GM21360 (cell line): ENCODE measurements around the gene AOPEP.

Experiments used
- ATAC-seq: cut with Tn5 transposase; IDR thresholded peaks from one replicate; pipeline ENCODE4 v1.9.1; 2021; ENCODE audit warnings: mild to moderate bottlenecking, moderate library complexity; ENCODE audit not compliant: unreplicated experiment

The AOPEP gene

DNA sequence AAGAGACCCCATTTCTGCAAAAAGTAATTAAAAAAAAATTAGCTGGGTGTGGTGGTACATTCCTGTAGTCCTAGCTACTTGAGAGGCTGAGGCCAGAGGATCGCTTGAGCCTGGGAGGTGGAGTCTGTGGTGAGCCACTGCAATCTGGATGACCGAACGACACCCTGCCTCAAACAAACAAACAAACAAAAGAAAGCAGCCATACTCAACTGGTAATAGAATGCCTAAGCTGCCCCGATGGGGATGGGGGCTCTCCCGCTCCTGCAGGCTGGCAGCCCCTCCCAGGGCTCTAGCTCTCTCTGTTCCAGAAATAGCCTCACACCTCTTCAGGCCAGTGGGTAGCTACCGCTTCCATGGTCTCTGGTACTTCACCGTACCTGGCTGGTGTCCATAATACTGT is 349.2 kb downstream of the AOPEP start:
- no peak for ATAC-seq

GRCh38 chr9:95076696-95077052 is 350.2 kb downstream of the AOPEP start:
- no peak for ATAC-seq

DNA sequence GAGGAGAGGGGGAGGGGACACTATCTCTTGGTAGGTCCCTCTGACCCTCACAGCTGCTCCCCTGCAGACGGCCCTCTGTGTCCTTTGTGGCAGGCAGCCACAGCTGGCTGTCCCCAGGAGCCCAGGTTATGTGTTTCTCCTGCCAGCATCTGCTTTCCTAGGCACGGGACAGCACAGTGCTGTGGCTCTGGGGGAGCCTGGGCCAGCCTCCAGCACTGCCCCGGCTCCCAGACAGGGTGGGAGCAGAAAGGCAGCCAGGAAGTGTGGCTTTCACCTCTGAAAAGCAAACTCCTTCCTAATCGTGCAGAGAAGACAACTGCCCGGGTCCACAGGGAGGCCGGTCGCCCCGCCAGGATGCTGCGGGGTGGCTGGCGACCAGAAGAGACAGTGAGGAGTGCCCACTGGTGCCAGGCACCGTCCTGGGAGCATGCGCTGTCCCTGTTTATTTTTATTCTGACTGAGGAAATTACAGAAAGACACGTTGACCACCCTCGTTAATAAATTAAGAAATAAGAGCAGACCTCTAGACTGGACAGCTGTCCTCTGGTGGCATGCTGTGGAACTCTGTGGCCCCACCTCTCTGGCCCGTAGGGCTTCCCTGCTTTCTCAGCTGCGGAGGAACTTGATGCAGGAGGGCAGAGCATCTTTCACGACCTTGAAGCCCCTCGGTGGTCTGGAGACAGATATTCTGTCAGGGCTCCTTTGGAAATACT is 350.7 kb downstream of the AOPEP start:
- ATAC-seq: no peak

GRCh38 chr9:95077766-95078370 is 351.4 kb downstream of the AOPEP start:
- no peak for ATAC-seq

- ATAC-seq: no peak
These were observed 352.0 kb downstream of the AOPEP start for GRCh38 chr9:95078511-95078910.

DNA sequence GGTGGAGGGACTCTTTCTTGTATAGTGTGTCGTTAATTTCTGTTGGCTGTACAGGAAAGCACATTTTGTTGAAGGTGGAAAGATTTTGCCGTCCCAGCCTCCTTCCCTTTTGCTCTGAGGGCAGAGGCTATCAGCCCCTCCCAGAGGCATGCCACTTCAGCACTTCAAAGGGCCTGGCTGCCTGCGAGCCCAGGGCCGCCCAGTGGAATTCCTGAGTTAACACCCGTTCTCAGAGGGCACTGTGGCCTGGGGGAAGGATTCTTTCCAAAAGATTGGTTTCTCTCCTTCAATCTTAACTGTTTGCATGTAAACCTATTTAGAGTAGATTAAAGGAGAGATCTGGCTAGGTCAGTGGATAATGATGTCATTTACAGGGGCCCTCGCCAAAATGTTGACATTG is 352.4 kb downstream of the AOPEP start:
- no peak for ATAC-seq

DNA sequence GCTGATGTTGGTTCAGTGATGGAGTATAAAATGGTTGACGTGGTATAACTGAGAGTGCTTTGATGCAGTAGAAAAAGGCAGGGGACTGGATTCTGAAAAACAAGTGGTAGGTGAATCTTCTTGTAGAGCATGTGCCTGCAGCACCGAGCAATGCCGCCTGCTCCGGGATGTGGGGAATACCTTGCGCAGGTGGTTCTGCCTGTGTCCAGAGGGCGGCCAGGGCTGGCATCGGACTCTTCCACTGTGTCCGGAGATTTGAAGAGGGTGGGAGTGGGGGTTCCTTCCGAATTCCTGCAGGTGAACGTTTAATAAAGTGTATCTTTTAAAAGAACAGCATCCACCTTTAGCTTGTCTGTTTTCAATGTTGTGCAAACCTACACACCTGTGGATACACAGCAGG is 353.0 kb downstream of the AOPEP start:
- no peak for ATAC-seq

DNA sequence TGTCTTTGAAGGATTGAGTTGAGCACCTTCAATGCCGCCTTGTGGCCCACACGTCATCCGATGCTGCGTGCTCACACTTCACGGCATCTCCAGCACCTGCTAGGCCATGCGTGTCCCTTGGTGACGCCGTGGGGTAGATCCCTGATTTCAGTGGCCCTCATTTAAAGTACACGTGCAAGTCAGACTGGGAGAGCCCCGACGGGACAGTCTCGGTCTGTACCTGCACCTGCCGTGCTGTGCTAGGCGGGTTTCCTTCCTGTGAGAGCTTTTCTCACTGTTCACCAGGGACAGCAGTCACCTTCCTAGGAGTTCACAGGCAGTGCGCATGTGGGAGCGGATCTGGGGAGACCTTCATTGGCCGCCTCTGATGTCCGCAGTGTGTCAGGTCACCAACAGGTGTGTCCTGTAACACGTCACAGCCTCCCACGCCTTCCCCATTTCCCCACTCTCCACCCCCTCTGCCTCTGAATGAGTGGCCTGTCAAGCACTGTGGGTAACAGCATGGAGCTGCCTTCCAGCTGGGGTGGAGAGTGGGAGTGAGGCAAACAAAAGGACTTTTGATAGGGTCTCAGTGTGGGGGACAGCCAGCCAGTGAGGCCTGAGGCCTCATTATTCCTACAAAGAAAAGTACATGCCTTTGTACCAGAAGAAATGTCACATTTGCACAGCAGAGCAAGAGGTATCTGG is 354.6 kb downstream of the AOPEP start:
- no peak for ATAC-seq

DNA sequence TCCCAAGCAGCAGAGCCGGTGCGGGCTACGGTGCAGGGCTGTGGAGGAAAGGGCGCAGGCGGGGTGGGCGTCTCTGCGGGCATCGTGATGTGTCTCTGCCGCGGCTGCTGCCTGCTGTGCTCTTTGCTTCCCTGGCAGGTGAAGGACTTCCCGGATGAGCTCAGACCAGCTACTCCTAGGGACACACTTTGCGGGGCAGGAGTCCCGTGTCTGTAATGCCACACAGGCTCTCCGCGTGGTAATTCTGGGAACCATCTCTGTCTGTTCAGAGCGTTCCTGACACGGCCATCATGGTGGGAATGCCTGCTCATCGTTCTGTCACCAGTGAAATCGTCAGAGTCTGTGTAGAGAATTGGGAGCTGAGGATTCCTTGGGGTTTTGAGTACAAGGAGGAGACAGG is 355.5 kb downstream of the AOPEP start:
- no peak for ATAC-seq

DNA sequence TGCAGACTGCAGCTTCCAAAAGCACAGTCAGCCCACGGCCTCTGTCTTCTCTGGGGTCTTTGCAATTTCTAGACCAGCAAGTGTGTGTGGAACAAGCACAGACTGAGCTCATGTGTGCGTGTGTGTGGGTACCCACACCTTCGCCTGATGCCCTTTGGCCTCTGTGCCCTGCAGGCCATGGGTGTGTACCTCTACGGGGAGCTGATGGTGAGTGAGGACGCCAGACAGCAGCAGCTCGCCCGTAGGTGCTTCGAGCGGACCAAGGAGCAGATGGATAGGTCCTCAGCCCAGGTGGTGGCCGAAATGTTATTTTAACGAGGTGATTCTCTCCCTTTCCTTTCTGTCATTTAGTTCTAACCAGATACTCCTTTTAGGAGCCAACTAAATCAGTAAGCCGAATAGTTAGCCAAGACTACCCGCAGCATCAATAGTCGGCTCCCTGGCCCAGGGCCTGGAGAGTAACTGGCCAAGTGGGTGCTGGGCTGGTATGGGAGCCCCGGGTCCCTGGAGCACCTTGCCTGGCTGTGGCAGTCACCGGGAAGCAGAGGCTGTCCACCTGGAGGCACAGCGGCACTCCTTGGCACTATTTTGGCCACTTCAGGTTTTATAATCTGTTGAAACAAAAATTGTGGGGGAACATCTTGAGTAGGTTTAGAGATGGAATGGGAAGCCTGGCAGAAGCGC is 356.0 kb downstream of the AOPEP start:
- ATAC-seq: no peak

DNA sequence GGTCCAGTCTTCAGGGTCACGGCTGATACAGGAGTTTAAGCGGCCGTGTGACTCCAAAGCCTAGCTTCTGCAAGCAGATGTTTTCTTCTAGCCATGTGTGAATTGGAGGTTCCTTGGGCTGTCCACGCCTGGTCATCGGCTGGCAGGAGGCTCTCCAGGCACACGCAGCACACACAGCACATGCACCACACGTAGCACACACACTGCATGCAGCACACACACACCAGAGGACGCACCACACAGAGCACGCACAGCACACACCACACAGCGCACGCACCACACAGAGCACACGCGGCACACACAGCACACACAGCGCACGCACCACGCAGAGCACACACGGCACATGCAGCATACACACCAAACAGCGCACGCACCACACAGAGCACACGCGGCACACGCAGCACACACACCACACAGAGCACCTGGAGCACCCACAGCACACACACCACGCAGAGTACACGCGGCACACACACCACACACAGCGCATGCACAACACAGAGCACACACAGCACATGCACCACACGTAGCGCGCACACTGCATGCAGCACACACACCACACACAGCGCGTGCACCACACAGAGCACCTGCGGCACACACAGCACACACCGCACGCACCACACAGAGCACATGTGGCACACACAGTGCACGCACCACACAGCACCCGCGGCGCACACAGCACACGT is 356.7 kb downstream of the AOPEP start:
- no peak for ATAC-seq

DNA sequence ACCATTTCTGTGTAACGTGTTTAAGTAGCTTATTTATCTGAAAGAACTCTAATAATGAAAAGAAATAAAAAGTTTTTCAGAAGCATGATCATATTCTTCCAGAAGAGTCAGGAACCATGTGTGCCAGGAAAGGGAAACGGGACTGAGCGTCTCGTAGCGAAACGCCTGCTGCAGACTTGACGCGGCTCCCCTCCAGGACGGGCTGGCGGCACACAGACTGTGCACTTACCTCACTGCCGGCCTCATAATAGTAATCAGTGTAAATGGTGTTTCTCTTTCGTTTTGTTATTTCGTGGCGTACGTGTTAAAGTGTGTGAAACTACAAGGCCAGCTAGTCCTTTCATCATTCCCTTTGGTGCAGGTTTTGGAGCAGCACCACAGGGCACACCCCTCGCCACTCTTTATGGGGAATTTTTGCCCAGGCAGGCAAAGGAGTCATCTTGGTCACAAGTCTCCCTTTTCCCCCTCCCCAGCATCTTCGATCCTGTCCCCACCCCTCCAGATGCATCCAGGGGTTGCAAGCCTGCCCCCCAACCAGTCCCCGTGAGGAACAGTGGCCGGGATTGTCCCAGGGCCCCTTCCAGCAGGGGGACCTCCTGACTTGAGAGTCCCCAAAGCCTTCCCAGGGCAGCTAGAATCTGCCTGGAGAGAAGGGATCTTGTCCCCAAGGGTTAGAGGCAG is 357.9 kb downstream of the AOPEP start:
- no peak for ATAC-seq

- ATAC-seq: no peak
These were observed 358.7 kb downstream of the AOPEP start for GRCh38 chr9:95085036-95085770.

DNA sequence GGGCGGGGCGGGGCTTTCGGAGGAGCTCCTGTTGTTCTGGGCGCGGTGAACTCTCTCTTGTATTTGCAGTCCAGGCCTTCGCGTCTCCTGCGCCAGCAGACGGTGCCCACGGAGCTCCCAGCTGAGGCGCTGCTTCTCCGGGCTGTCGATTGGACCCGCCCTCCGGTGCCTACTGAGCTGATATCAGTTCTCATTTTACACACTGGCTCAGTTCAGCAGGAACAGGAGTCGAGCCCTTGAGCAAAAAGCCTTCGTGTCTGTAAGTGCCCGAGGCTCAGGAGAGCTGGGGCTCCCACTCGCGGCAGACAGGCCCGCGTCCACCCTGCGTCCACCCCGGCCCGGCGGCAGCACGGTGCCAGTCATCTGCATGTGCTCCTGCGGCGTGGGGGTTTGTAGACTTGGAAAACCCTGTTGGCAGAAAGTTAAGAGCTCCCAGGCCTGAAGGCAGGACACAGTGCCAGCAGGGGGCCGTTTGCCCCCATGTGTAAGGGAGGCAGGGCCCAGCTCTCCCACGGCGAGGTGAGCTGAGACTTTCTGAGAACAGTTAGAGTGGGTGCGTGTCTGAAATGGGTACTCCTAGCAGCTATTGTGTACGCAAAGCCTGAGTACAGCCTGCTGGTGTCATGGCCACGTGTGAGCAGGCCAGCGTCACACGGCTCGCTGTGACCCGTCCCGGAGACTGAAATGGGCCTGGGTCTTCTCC is 359.5 kb downstream of the AOPEP start:
- ATAC-seq: no peak

GRCh38 chr9:95086564-95086955 is 360.1 kb downstream of the AOPEP start:
- no peak for ATAC-seq

GRCh38 chr9:95087659-95088242 is 361.3 kb downstream of the AOPEP start:
- ATAC-seq: no peak

GRCh38 chr9:95088421-95089161 is 362.1 kb downstream of the AOPEP start:
- ATAC-seq: no peak

- no peak for ATAC-seq
These were observed 362.9 kb downstream of the AOPEP start for GRCh38 chr9:95089257-95090022.
